ENCODE results near the gene PTPN5.

Gene PTPN5

DNA sequence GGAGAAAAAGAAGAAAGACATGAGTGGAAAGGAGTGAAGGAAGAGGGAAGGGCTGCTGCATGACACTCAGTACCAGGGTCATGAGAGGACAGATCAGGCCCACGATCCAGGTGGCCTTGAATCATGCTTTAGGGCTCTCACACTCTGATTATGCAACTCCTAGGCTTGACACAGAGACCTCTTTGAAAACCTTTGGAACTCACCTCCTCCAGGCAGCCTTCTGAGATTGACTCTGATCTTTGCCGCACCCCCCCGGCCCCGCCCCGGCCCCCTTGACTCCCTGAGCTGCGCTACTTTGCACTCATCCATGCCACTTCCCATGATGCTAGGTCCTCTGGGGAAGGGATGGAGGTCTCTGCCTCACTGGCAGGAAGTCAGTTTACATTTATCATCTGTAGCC is 10.7 kb downstream of the PTPN5 start:
- H3K36me3 ChIP-seq (replicated peaks; ENCODE audit: insufficient read depth, low read length), result no peaks in the 10 kb centered on the region
- H3K4me3 ChIP-seq (ENCODE audit: low read length), result no peak overlapping the region
- H3K4me1 ChIP-seq (ENCODE audit: low read length), result no peaks in the 10 kb centered on the region
- H3K79me2 ChIP-seq (ENCODE audit: low read length), result no peaks in the 10 kb centered on the region
- TF ChIP-seq, protein P1, sequence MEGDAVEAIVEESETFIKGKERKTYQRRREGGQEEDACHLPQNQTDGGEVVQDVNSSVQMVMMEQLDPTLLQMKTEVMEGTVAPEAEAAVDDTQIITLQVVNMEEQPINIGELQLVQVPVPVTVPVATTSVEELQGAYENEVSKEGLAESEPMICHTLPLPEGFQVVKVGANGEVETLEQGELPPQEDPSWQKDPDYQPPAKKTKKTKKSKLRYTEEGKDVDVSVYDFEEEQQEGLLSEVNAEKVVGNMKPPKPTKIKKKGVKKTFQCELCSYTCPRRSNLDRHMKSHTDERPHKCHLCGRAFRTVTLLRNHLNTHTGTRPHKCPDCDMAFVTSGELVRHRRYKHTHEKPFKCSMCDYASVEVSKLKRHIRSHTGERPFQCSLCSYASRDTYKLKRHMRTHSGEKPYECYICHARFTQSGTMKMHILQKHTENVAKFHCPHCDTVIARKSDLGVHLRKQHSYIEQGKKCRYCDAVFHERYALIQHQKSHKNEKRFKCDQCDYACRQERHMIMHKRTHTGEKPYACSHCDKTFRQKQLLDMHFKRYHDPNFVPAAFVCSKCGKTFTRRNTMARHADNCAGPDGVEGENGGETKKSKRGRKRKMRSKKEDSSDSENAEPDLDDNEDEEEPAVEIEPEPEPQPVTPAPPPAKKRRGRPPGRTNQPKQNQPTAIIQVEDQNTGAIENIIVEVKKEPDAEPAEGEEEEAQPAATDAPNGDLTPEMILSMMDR (IDR thresholded peaks at IDR 0.05; ENCODE audit: low read length), result no peak
- TF ChIP-seq EZH2 (optimal IDR thresholded peaks at IDR 0.05; ENCODE audit: low read depth, low read length) (no peak), EZH2phosphoT487 (IDR thresholded peaks at IDR 0.05; ENCODE audit: low read length) (no peak)
- no peak overlapping the region for H3K4me2 ChIP-seq (ENCODE audit: low read depth, low read length)
- H3K9me3 ChIP-seq (replicated peaks; ENCODE audit: insufficient read depth, low read length), result no peaks in the 10 kb centered on the region
- no peak for DNase-seq
- no peaks in the 10 kb centered on the region for H3F3A ChIP-seq (ENCODE audit: insufficient read depth, low read length)
- no peaks in the 10 kb centered on the region for H3K27me3 ChIP-seq (replicated peaks; ENCODE audit: insufficient read depth, low read length)
- H3K9me2 ChIP-seq (replicated peaks; ENCODE audit: insufficient read depth, low read length), result no peaks in the 10 kb centered on the region
- no peak overlapping the region for H3K9ac ChIP-seq (ENCODE audit: low read length)
- H3K27ac ChIP-seq (ENCODE audit: low read length), result no peak overlapping the region
- H4K20me1 ChIP-seq (ENCODE audit: insufficient read depth, low read length), result no peaks in the 10 kb centered on the region
- H2AFZ ChIP-seq (ENCODE audit: low read length), result no peak overlapping the region

GRCh38 chr11:18780329-18780728 is 11.3 kb downstream of the PTPN5 start:
- Histone ChIP-seq H3K9ac (ENCODE audit: low read length) (no peak overlapping the region), H4K20me1 (ENCODE audit: insufficient read depth, low read length) (no peaks in the 10 kb centered on the region), H3K4me2 (ENCODE audit: low read depth, low read length) (no peak overlapping the region), H3K36me3 (replicated peaks; ENCODE audit: insufficient read depth, low read length) (no peaks in the 10 kb centered on the region), H3K9me3 (replicated peaks; ENCODE audit: insufficient read depth, low read length) (no peaks in the 10 kb centered on the region), H3K4me1 (ENCODE audit: low read length) (no peaks in the 10 kb centered on the region), H3F3A (ENCODE audit: insufficient read depth, low read length) (no peaks in the 10 kb centered on the region), H3K27ac (ENCODE audit: low read length) (no peak overlapping the region), H3K4me3 (ENCODE audit: low read length) (no peak overlapping the region), H3K9me2 (replicated peaks; ENCODE audit: insufficient read depth, low read length) (no peaks in the 10 kb centered on the region), H2AFZ (ENCODE audit: low read length) (no peak overlapping the region), H3K79me2 (ENCODE audit: low read length) (no peaks in the 10 kb centered on the region), H3K27me3 (replicated peaks; ENCODE audit: insufficient read depth, low read length) (no peaks in the 10 kb centered on the region)
- no peak for DNase-seq
- TF ChIP-seq EZH2 (optimal IDR thresholded peaks at IDR 0.05; ENCODE audit: low read depth, low read length), result no peak
- TF ChIP-seq, protein P1 (IDR thresholded peaks at IDR 0.05; ENCODE audit: low read length), result no peak
- no peak for TF ChIP-seq EZH2phosphoT487 (IDR thresholded peaks at IDR 0.05; ENCODE audit: low read length)

DNA sequence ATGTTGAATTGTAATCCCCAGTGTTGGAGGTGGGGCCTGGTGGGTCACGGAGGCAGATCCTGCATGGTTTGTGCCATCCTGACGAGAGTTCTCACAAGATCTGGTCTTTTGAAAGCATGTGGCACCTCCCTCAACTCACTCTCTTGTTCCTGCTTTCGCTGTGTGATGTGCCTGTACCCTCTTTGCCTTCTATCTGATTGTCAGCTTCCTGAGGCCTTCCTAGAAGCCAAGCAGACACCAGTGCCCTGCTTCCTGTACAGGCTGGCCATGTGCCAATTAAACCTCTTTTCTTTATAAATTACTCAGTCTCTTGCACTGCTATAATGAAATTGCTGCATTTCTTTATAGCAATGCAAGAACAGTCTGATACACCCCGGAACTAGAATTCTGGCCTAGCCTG is 13.1 kb downstream of the PTPN5 start:
- Histone ChIP-seq H3K27ac (ENCODE audit: low read length) (no peak overlapping the region), H2AFZ (ENCODE audit: low read length) (no peak overlapping the region), H3K79me2 (ENCODE audit: low read length) (no peaks in the 10 kb centered on the region), H4K20me1 (ENCODE audit: insufficient read depth, low read length) (no peaks in the 10 kb centered on the region), H3K4me2 (ENCODE audit: low read depth, low read length) (no peak overlapping the region), H3K4me3 (ENCODE audit: low read length) (no peak overlapping the region), H3K9ac (ENCODE audit: low read length) (no peak overlapping the region), H3K9me3 (replicated peaks; ENCODE audit: insufficient read depth, low read length) (no peaks in the 10 kb centered on the region), H3K36me3 (replicated peaks; ENCODE audit: insufficient read depth, low read length) (no peaks in the 10 kb centered on the region), H3K27me3 (replicated peaks; ENCODE audit: insufficient read depth, low read length) (no peaks in the 10 kb centered on the region), H3K4me1 (ENCODE audit: low read length) (no peaks in the 10 kb centered on the region), H3F3A (ENCODE audit: insufficient read depth, low read length) (no peaks in the 10 kb centered on the region), H3K9me2 (replicated peaks; ENCODE audit: insufficient read depth, low read length) (no peaks in the 10 kb centered on the region)
- TF ChIP-seq, protein P1 (IDR thresholded peaks at IDR 0.05; ENCODE audit: low read length), result no peak
- TF ChIP-seq EZH2 (optimal IDR thresholded peaks at IDR 0.05; ENCODE audit: low read depth, low read length), result no peak
- DNase-seq, result no peak
